B cell (primary cell): ENCODE data around the gene SLC35A5. TPM values are rescaled to one million over a fixed set of nuclear protein-coding genes. Genes with fewer than 3 reads are reported as not detected.
"Not testable (repeated sequence)": the region's sequence is repeated elsewhere in the genome, so short reads cannot be mapped to it uniquely, and the experiment has no call there.

Source experiments
- ATAC-seq: fragments of 200-7000 bp; cut with Tn5 transposase; one replicate; pipeline ENCODE4 v1.10.0; 2021; ENCODE audit warnings: low read depth, mild to moderate bottlenecking, moderate number of reproducible peaks, moderate library complexity
- CTCF ChIA-PET: fragments of 350-600 bp; sonication (Branson Sonifier 250); formaldehyde crosslinking; loops from one replicate; lab custom pipeline; 2021; ENCODE audit warnings: antibody characterized with exemption, inconsistent platforms; lab: Charles Lee
- POLR2A ChIA-PET: fragments of 350-600 bp; sonication (Branson Sonifier 250); formaldehyde crosslinking; loops from one replicate; lab custom pipeline; 2021; ENCODE audit warnings: antibody characterized with exemption; lab: Charles Lee
- DNase-seq: peaks from one replicate; pipeline ENCODE4 v3.0.0; 2013
- H2AFZ ChIP-seq: 2 replicates; pipeline ENCODE4 v1.6.1; 2012; ENCODE audit warnings: mild to moderate bottlenecking, low read depth, low read length; ENCODE audit not compliant: insufficient read depth, poor library complexity, severe bottlenecking
- H3K27ac ChIP-seq, 2 donors: 1 replicate in 1 of 2; 2 replicates in 1 of 2; pipeline ENCODE4 v1.5.1; 2012 to 2013; ENCODE audit warnings: low read length in 2 of 2, mild to moderate bottlenecking in 2 of 2, moderate library complexity in 1 of 2
- H3K27me3 ChIP-seq, 4 experiments: fragments of 200-600 bp in 1 of 4; sonication (generic) in 1 of 4; replicated peaks in 1 of 4; 1 replicate in 2 of 4; 2 replicates in 2 of 4; pipeline versions ENCODE4 v1.6.1 to v1.7.0; 2013 to 2016; ENCODE audit warnings: low read length in 3 of 4, mild to moderate bottlenecking in 2 of 4, mixed read lengths in 1 of 4, moderate library complexity in 1 of 4; ENCODE audit not compliant: insufficient read depth in 4 of 4, control insufficient read depth in 3 of 4; ENCODE audit errors: control extremely low read depth in 1 of 4
- H3K36me3 ChIP-seq, 2 experiments: replicated peaks in 1 of 2; 1 replicate in 1 of 2; 2 replicates in 1 of 2; pipeline versions ENCODE4 v1.6.1 to v1.7.1; 2013; ENCODE audit warnings: low read length in 1 of 2; ENCODE audit not compliant: insufficient read depth in 2 of 2, control insufficient read depth in 1 of 2; ENCODE audit errors: control extremely low read depth in 1 of 2, extremely low read depth in 1 of 2
- H3K4me1 ChIP-seq, 2 donors: fragments of 200-600 bp in 1 of 2; sonication (generic) in 1 of 2; 1 replicate in 1 of 2; 2 replicates in 1 of 2; pipeline versions ENCODE4 v1.5.1 to v1.6.1; 2013 to 2017; ENCODE audit warnings: low read length in 2 of 2; ENCODE audit not compliant: control insufficient read depth in 2 of 2, insufficient read depth in 2 of 2
- H3K4me2 ChIP-seq: replicated peaks from 2 replicates; pipeline ENCODE3; 2012; ENCODE audit warnings: mild to moderate bottlenecking, low read depth, low read length; ENCODE audit not compliant: poor library complexity, severe bottlenecking
- H3K4me3 ChIP-seq, 5 experiments: fragments of 200-600 bp in 1 of 5; sonication (generic) in 1 of 5; 1 replicate in 3 of 5; 2 replicates in 2 of 5; pipeline versions ENCODE4 v1.5.1 to v1.7.0; 2011 to 2016; ENCODE audit warnings: low read length in 4 of 5, mild to moderate bottlenecking in 4 of 5, low read depth in 2 of 5, control low read depth in 1 of 5, moderate library complexity in 1 of 5; ENCODE audit not compliant: insufficient read depth in 1 of 5; ENCODE audit errors: control extremely low read depth in 1 of 5, extremely low read depth in 1 of 5
- H3K79me2 ChIP-seq: fragments of 200-600 bp; sonication (generic); one replicate; pipeline ENCODE4 v1.6.0; 2016; ENCODE audit warnings: low read length; ENCODE audit not compliant: control insufficient read depth, insufficient read depth
- H3K9ac ChIP-seq: fragments of 200-600 bp; sonication (generic); 2 replicates; pipeline ENCODE4 v1.6.1; 2017; ENCODE audit warnings: mild to moderate bottlenecking, low read length, moderate library complexity
- H3K9me3 ChIP-seq, 3 donors: one replicate each; pipeline versions ENCODE4 v1.6.1 to v1.7.1; 2013; ENCODE audit warnings: low read length in 2 of 3; ENCODE audit not compliant: control insufficient read depth in 2 of 3, insufficient read depth in 1 of 3; ENCODE audit errors: control extremely low read depth in 1 of 3
- H4K20me1 ChIP-seq: 2 replicates; pipeline ENCODE4 v1.6.0; 2012; ENCODE audit warnings: mild to moderate bottlenecking, low read length; ENCODE audit not compliant: insufficient read depth, control insufficient read depth, poor library complexity, severe bottlenecking
- H3K27ac Mint-ChIP-seq: one replicate; pipeline ENCODE4 v1.8.0; 2021; ENCODE audit warnings: mixed read lengths
- H3K27me3 Mint-ChIP-seq: one replicate; pipeline ENCODE4 v1.8.0; 2021; ENCODE audit warnings: mixed read lengths
- H3K4me1 Mint-ChIP-seq: one replicate; pipeline ENCODE4 v1.8.0; 2021; ENCODE audit warnings: mixed read lengths
- H3K4me3 Mint-ChIP-seq: one replicate; pipeline ENCODE4 v1.8.0; 2021; ENCODE audit warnings: mixed read lengths
- H3K9me3 Mint-ChIP-seq: one replicate; pipeline ENCODE4 v1.8.0; 2022; ENCODE audit warnings: mixed read lengths; ENCODE audit not compliant: insufficient read depth
- CTCF ChIP-seq: fragments of 200-600 bp; IDR thresholded peaks from one replicate; pipeline ENCODE4 v1.8.0; 2022; ENCODE audit warnings: antibody characterized with exemption, mild to moderate bottlenecking
- EZH2 ChIP-seq: IDR thresholded peaks from 2 replicates; pipeline ENCODE4 v1.6.1; 2012; ENCODE audit warnings: borderline replicate concordance, low read depth, mild to moderate bottlenecking, moderate library complexity, low read length; ENCODE audit not compliant: insufficient read depth, poor library complexity, severe bottlenecking
- WGBS: methylation state at CpG from one replicate; pipeline ENCODE4 v1.1.5; 2013; ENCODE audit warnings: missing lambda C conversion rate; ENCODE audit not compliant: insufficient coverage; 5-methylcytosine and 5-hydroxymethylcytosine counted together
- intact Hi-C: fragments of 100-400 bp; cut with micrococcal nuclease; formaldehyde crosslinking; loops from one replicate; pipeline ENCODE4 v1.10.0; 2022
- polyA plus RNA-seq: library from polyadenylated mRNA; depleted of rRNA; stranded (reverse); fragments of >200 nt; gene quantifications from 2 replicates; pipeline ENCODE4 v1.2.3, GENCODE V29; 2012
- total RNA-seq, 2 donors: library from RNA; stranded (reverse); fragments of 120-200 nt in 1 of 2; gene quantifications; 1 replicate in 1 of 2; 2 replicates in 1 of 2; pipeline versions ENCODE4 v1.2.3 to v1.2.4, GENCODE V29; 2013 to 2022

Gene SLC35A5
- total and polyA plus RNA-seq, 2 donors (not counting 1 experiment from before 2014, with no cell fraction given): 15.4 to 34.9 TPM

GRCh38 chr3:112518970-112519369 lies 42.9 kb upstream of the SLC35A5 start:
- not testable (repeated sequence) for H3K27me3 Mint-ChIP-seq, H3K9me3 Mint-ChIP-seq, H3K9ac ChIP-seq, H4K20me1 ChIP-seq, H3K36me3 ChIP-seq, H3K9me3 ChIP-seq, H3K4me3 ChIP-seq, H3K27me3 ChIP-seq, H2AFZ ChIP-seq
- Histone ChIP-seq H3K79me2 (peaks cover 24% of the 10 kb centered on the region), H3K4me1 (peaks cover 26 to 38% of the 10 kb centered on the region in 2 donors), H3K27ac (peak overlapping the region; percentile 34 to 74), H3K4me2 (peak overlapping the region; percentile 49)
- ATAC-seq (peak; percentile 48), DNase-seq (peak; percentile 54)
- ChIA-PET POLR2A (interaction anchor here (0.8 to 0.9 kb wide), 2 partner anchors 20 to 185 kb away, joined by 3 read pairs; partner anchors contain the start of gene BTLA), CTCF (interaction anchor here (0.8 to 7.4 kb wide), 23 partner anchors 11 to 409 kb away, joined by 3 to 64 read pairs (median 4); partner anchors contain the start of genes BTLA, CD200 and SLC9C1)
- H3K4me1 Mint-ChIP-seq: peaks cover 40% of the 10 kb centered on the region
- H3K4me3 Mint-ChIP-seq: peak overlapping the region; percentile 49
- intact Hi-C loops: loop anchor here (1.0 to 5.0 kb wide), 7 partner anchors 15 to 407 kb away; partner anchors contain the start of gene BTLA
- peak overlapping the region; percentile 87 for H3K27ac Mint-ChIP-seq
- WGBS: no CpG with 5 or more reads among the region's 3 CpGs

- Histone ChIP-seq H3K4me2 (peak overlapping the region; percentile 49), H3K9ac (no peak overlapping the region), H3K27ac (peak overlapping the region in 1 of 2 donors; percentile 74), H3K4me1 (peaks cover 21 to 32% of the 10 kb centered on the region in 2 donors), H3K36me3 (no peaks in the 10 kb centered on the region), H3K9me3 (peaks cover 0 to 3% (median 0%) of the 10 kb centered on the region in 3 donors), H4K20me1 (no peaks in the 10 kb centered on the region), H3K79me2 (peaks cover 22% of the 10 kb centered on the region), H2AFZ (no peak overlapping the region), H3K27me3 (no peaks in the 10 kb centered on the region), H3K4me3 (no peak overlapping the region)
- H3K4me3 Mint-ChIP-seq: peak overlapping the region; percentile 49
- peak; percentile 79 for DNase-seq
- CTCF ChIA-PET: interaction anchor here (0.6 to 7.4 kb wide), 23 partner anchors 12 to 492 kb away, joined by 3 to 64 read pairs (median 7); partner anchors contain the start of genes CD200 and SLC9C1
- intact Hi-C loops: loop anchor here (1.0 to 5.0 kb wide), 7 partner anchors 15 to 407 kb away; partner anchors contain the start of gene BTLA
- H3K27ac Mint-ChIP-seq: peak overlapping the region; percentile 87
- peaks cover 2% of the 10 kb centered on the region for H3K9me3 Mint-ChIP-seq
- TF ChIP-seq CTCF (peak; percentile 89), EZH2 (no peak)
- POLR2A ChIA-PET: interaction anchor here (0.8 kb wide), 1 partner anchor 21 kb away, joined by 3 read pairs; the partner anchor contains the start of gene BTLA
- no peaks in the 10 kb centered on the region for H3K27me3 Mint-ChIP-seq
- WGBS: no CpG with 5 or more reads among the region's 2 CpGs
- H3K4me1 Mint-ChIP-seq: peaks cover 35% of the 10 kb centered on the region
- peak; percentile 86 for ATAC-seq
Measured at GRCh38 chr3:112519424-112520001, 42.3 kb upstream of the SLC35A5 start.

GRCh38 chr3:112524127-112524526 lies 37.7 kb upstream of the SLC35A5 start:
- H3K4me3 ChIP-seq, H3K9me3 ChIP-seq, H3K4me2 ChIP-seq, H3K27ac Mint-ChIP-seq, H2AFZ ChIP-seq, POLR2A ChIA-PET, H3K9me3 Mint-ChIP-seq, H4K20me1 ChIP-seq, CTCF ChIA-PET, H3K4me1 Mint-ChIP-seq, H3K4me3 Mint-ChIP-seq, H3K27ac ChIP-seq, H3K79me2 ChIP-seq, DNase-seq, ATAC-seq, H3K27me3 ChIP-seq, H3K27me3 Mint-ChIP-seq, intact Hi-C loops, H3K9ac ChIP-seq, H3K4me1 ChIP-seq: not testable (repeated sequence)
- peaks cover 2 to 18% of the 10 kb centered on the region in 2 experiments for H3K36me3 ChIP-seq
- whole genome bisulfite sequencing: 100% methylated on average over 3 of the region's 6 CpGs
